H1 (cell line): ENCODE data around the gene SRGAP3. TPM values are rescaled to one million over a fixed set of nuclear protein-coding genes. Genes with fewer than 3 reads are reported as not detected.

Source experiments
- CTCF ChIA-PET: fragments of 300-600 bp; sonication (Branson Sonifier 250); formaldehyde crosslinking; loops from one replicate; lab custom pipeline; 2021; ENCODE audit not compliant: partially characterized antibody; lab: Charles Lee
- POLR2A ChIA-PET: fragments of 300-600 bp; sonication (Branson Sonifier 250); formaldehyde crosslinking; loops from one replicate; lab custom pipeline; 2021; ENCODE audit warnings: inconsistent platforms; ENCODE audit not compliant: partially characterized antibody; lab: Charles Lee
- DNase-seq, 2 experiments: peaks; one replicate each; pipeline versions ENCODE4 v3.0.0 to v3.0.0-alpha.2; 2010 to 2022; ENCODE audit warnings: low spot score in 2 of 2, low read depth in 1 of 2, mixed read lengths in 1 of 2
- FAIRE-seq: peaks from 2 replicates; lab custom pipeline; 2011; peaks lifted over from hg19 to GRCh38; lab: Jason Lieb, UNC
- H2AFZ ChIP-seq: 2 replicates; pipeline ENCODE4 v1.8.1; 2012; ENCODE audit warnings: low read length, inconsistent platforms
- H2AK5ac ChIP-seq: 2 replicates; pipeline ENCODE4 v1.6.1; 2013; ENCODE audit warnings: low read depth, low read length
- H2BK120ac ChIP-seq: replicated peaks from 2 replicates; pipeline ENCODE3; 2013; ENCODE audit warnings: low read depth, low read length, inconsistent platforms
- H2BK12ac ChIP-seq: 2 replicates; pipeline ENCODE4 v1.6.1; 2013; ENCODE audit warnings: low read depth, low read length
- H2BK15ac ChIP-seq: 2 replicates; pipeline ENCODE4 v1.6.1; 2013; ENCODE audit warnings: low read length
- H2BK20ac ChIP-seq: 2 replicates; pipeline ENCODE4 v1.6.1; 2013; ENCODE audit warnings: low read length
- H2BK5ac ChIP-seq: 2 replicates; pipeline ENCODE4 v1.6.1; 2013; ENCODE audit warnings: low read depth, low read length
- H3K14ac ChIP-seq: 2 replicates; pipeline ENCODE4 v1.6.1; 2013; ENCODE audit warnings: inconsistent platforms; ENCODE audit not compliant: insufficient read length
- H3K18ac ChIP-seq: 2 replicates; pipeline ENCODE4 v1.6.1; 2013; ENCODE audit warnings: low read length; ENCODE audit errors: extremely low read depth
- H3K23ac ChIP-seq: 2 replicates; pipeline ENCODE4 v1.6.1; 2013; ENCODE audit warnings: inconsistent platforms; ENCODE audit not compliant: insufficient read length
- H3K23me2 ChIP-seq: 2 replicates; pipeline ENCODE4 v1.6.1; 2013; ENCODE audit warnings: low read depth, low read length
- H3K27ac ChIP-seq: 2 replicates; pipeline ENCODE4 v1.6.1; 2011; ENCODE audit warnings: low read depth, low read length, inconsistent platforms
- H3K27me3 ChIP-seq, 4 experiments: replicated peaks in 1 of 4; 1 replicate in 1 of 4; 2 replicates in 3 of 4; pipeline versions ENCODE4 v1.6.1 to v1.8.1; 2011 to 2013; ENCODE audit warnings: low read length in 3 of 4, mild to moderate bottlenecking in 3 of 4, inconsistent platforms in 2 of 4, mixed read lengths in 2 of 4, moderate library complexity in 1 of 4; ENCODE audit not compliant: control insufficient read depth in 3 of 4, insufficient read depth in 3 of 4; ENCODE audit errors: extremely low read depth in 1 of 4
- H3K36me3 ChIP-seq, 4 experiments: 2 replicates each; pipeline versions ENCODE4 v1.6.1 to v1.8.1; 2011 to 2013; ENCODE audit warnings: mild to moderate bottlenecking in 4 of 4, low read length in 3 of 4, moderate library complexity in 2 of 4, control low read depth in 1 of 4, inconsistent platforms in 1 of 4; ENCODE audit not compliant: insufficient read depth in 4 of 4, control insufficient read depth in 2 of 4
- H3K4ac ChIP-seq: replicated peaks from 2 replicates; pipeline ENCODE3; 2013; ENCODE audit warnings: low read length, low read depth, mixed read lengths, inconsistent platforms; ENCODE audit not compliant: insufficient read length
- H3K4me1 ChIP-seq, 4 experiments: replicated peaks in 1 of 4; 1 replicate in 1 of 4; 2 replicates in 3 of 4; pipeline versions ENCODE4 v1.6.1 to v1.8.1; 2011 to 2013; ENCODE audit warnings: low read length in 3 of 4, inconsistent platforms in 2 of 4, mixed read lengths in 1 of 4; ENCODE audit not compliant: insufficient read depth in 4 of 4, control insufficient read depth in 3 of 4
- H3K4me2 ChIP-seq, 2 experiments: 2 replicates each; pipeline versions ENCODE4 v1.6.1 to v1.8.1; 2011 to 2013; ENCODE audit warnings: low read depth in 2 of 2, low read length in 2 of 2, control low read depth in 1 of 2, inconsistent platforms in 1 of 2, mild to moderate bottlenecking in 1 of 2; ENCODE audit not compliant: insufficient read depth in 1 of 2
- H3K4me3 ChIP-seq, 4 experiments: fragments of 200-600, 300-600 bp in 1 of 4; sonication (generic), shearing (Covaris generic), sonication (Bioruptor Twin) in 1 of 4; 2 replicates each; pipeline versions ENCODE4 v1.5.1 to v1.8.1; 2011 to 2016; ENCODE audit warnings: low read length in 4 of 4, low read depth in 3 of 4, control low read depth in 2 of 4, inconsistent platforms in 2 of 4, mild to moderate bottlenecking in 2 of 4, mixed read lengths in 1 of 4, moderate library complexity in 1 of 4; ENCODE audit not compliant: insufficient read depth in 2 of 4; ENCODE audit errors: extremely low read depth in 1 of 4
- H3K56ac ChIP-seq: replicated peaks from 2 replicates; pipeline ENCODE3; 2013; ENCODE audit warnings: low read depth, mild to moderate bottlenecking, mixed read lengths, low read length, inconsistent platforms; ENCODE audit not compliant: insufficient read length
- H3K79me1 ChIP-seq: 2 replicates; pipeline ENCODE4 v1.6.1; 2013; ENCODE audit warnings: low read depth, low read length, control low read depth
- H3K79me2 ChIP-seq, 2 experiments: 2 replicates each; pipeline versions ENCODE4 v1.6.1 to v1.8.1; 2012 to 2013; ENCODE audit warnings: low read length in 2 of 2, mild to moderate bottlenecking in 2 of 2, inconsistent platforms in 1 of 2; ENCODE audit not compliant: insufficient read depth in 2 of 2, control insufficient read depth in 1 of 2
- H3K9ac ChIP-seq, 4 experiments: replicated peaks in 1 of 4; 1 replicate in 1 of 4; 2 replicates in 3 of 4; pipeline versions ENCODE4 v1.6.1 to v1.8.1; 2011 to 2013; ENCODE audit warnings: low read depth in 3 of 4, low read length in 3 of 4, control low read depth in 2 of 4, mild to moderate bottlenecking in 2 of 4, moderate library complexity in 2 of 4, inconsistent platforms in 1 of 4; ENCODE audit errors: extremely low read depth in 1 of 4
- H3K9me3 ChIP-seq, 2 experiments: 2 replicates each; pipeline versions ENCODE4 v1.6.1 to v1.8.1; 2012 to 2013; ENCODE audit warnings: mild to moderate bottlenecking in 2 of 2, moderate library complexity in 2 of 2, control low read depth in 1 of 2, inconsistent platforms in 1 of 2, low read depth in 1 of 2, low read length in 1 of 2, mixed read lengths in 1 of 2; ENCODE audit not compliant: insufficient read depth in 2 of 2
- H4K20me1 ChIP-seq, 2 experiments: replicated peaks in 1 of 2; 2 replicates each; pipeline versions ENCODE3 to v1.8.1; 2011 to 2013; ENCODE audit warnings: inconsistent platforms in 2 of 2, low read length in 2 of 2, mild to moderate bottlenecking in 1 of 2; ENCODE audit not compliant: insufficient read depth in 2 of 2, control insufficient read depth in 1 of 2
- H4K5ac ChIP-seq: 2 replicates; pipeline ENCODE4 v1.6.1; 2013; ENCODE audit warnings: low read length, low read depth, mixed read lengths, inconsistent platforms; ENCODE audit not compliant: insufficient read length
- H4K8ac ChIP-seq: 2 replicates; pipeline ENCODE4 v1.8.0; 2013; ENCODE audit warnings: mild to moderate bottlenecking, moderate library complexity, low read length, inconsistent platforms; ENCODE audit not compliant: insufficient read depth; ENCODE audit errors: extremely low read depth
- H4K91ac ChIP-seq: replicated peaks from 2 replicates; pipeline ENCODE3; 2013; ENCODE audit warnings: low read length, mixed read lengths, inconsistent platforms; ENCODE audit not compliant: insufficient read length
- RAD21 ChIP-seq, 2 experiments: IDR thresholded peaks in 1 of 2; conservative IDR thresholded peaks in 1 of 2; 2 replicates each; pipeline ENCODE4 v1.6.1; 2011; ENCODE audit warnings: low read depth in 2 of 2, low read length in 2 of 2, improper control_type of control experiment in 1 of 2, inconsistent platforms in 1 of 2, mild to moderate bottlenecking in 1 of 2, moderate library complexity in 1 of 2
- RXRA ChIP-seq: IDR thresholded peaks from 2 replicates; pipeline ENCODE4 v1.6.1; 2011; ENCODE audit warnings: low read depth, mild to moderate bottlenecking, low read length, moderate library complexity; ENCODE audit not compliant: insufficient read depth
- ZNF274 ChIP-seq: IDR thresholded peaks from 2 replicates; pipeline ENCODE4 v1.7.0; 2012; ENCODE audit warnings: low read length, borderline replicate concordance; ENCODE audit errors: extremely low read depth
- WGBS, 2 experiments: shearing (Covaris generic) in 1 of 2; methylation state at CpG; one replicate each; pipeline versions ENCODE4 v1.1.6 to v1.1.7; 2013 to 2015; ENCODE audit warnings: low lambda C conversion rate in 2 of 2, mixed read lengths in 2 of 2, inconsistent platforms in 1 of 2, low coverage in 1 of 2, missing lambda C conversion rate in 1 of 2; ENCODE audit not compliant: insufficient replicate concordance in 2 of 2, insufficient coverage in 1 of 2, insufficient read length in 1 of 2; ENCODE audit errors: extremely low coverage in 1 of 2, missing lambda C conversion rate in 1 of 2; 5-methylcytosine and 5-hydroxymethylcytosine counted together
- polyA plus RNA-seq, 7 experiments: library from polyadenylated mRNA; depleted of rRNA in 3 of 7; stranded (reverse) in 5 of 7; unstranded in 2 of 7; fragments of >200 nt in 5 of 7; fragments of 200-250 nt in 2 of 7; gene quantifications; 1 replicate in 5 of 7; 2 replicates in 1 of 7; 4 replicates in 1 of 7; pipeline versions ENCODE4 v1.2.1 to v1.2.3, GENCODE V29; 2011 to 2013; ENCODE audit warnings: missing spikeins in 2 of 7, mixed read lengths in 2 of 7
- total RNA-seq: library from RNA; stranded (reverse); fragmentation: NEBNext Ultra II Directional; extraction: Animal tissue kit (Norgen Biotek cat#: 25700); gene quantifications from 2 replicates; pipeline ENCODE4 v1.2.1, GENCODE V29; 2021
- TF ChIP-seq, protein P1 (sequence below): IDR thresholded peaks from 2 replicates; pipeline ENCODE4 v1.6.1; 2012; ENCODE audit warnings: low read length, inconsistent platforms
- TF ChIP-seq, protein P2 (sequence below), 3 experiments: IDR thresholded peaks; 1 replicate in 2 of 3; 2 replicates in 1 of 3; pipeline versions ENCODE4 v1.5.1 to v1.6.1; 2011; ENCODE audit warnings: low read length in 3 of 3, mild to moderate bottlenecking in 3 of 3, inconsistent platforms in 2 of 3, low read depth in 1 of 3, moderate library complexity in 1 of 3; ENCODE audit not compliant: insufficient read depth in 1 of 3; ENCODE audit errors: control extremely low read depth in 1 of 3

SRGAP3 gene
- total and polyA plus RNA-seq, 2 of the 8 experiments (the other 6 are each of a cell fraction or from before 2014, with no cell fraction given), result 5.8 to 11.4 TPM

DNA sequence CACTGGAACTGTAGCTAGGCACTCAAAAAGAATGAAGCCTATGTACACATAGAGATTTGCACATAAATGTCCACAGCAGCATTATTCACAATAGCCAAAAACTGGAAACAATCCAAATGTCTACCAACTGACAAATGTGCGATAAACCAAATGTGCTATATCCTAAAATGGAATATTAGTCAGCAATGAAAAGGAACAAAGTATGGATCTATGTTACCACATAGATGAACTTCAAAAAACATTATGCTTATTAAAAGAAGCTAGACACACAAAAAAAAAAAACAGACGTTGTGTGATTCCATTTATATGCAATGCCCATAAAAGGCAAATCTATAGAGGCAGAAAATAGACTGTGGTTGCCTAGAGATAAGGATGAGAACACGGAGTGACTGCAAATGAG lies 39.7 kb downstream of the SRGAP3 start:
- Histone ChIP-seq H3K79me1 (no peaks in the 10 kb centered on the region), H4K5ac (no peak overlapping the region), H3K4ac (no peak overlapping the region), H2BK120ac (no peak overlapping the region), H3K27me3 (no peaks in the 10 kb centered on the region), H3K9ac (no peak overlapping the region), H2AFZ (no peak overlapping the region), H3K23me2 (no peaks in the 10 kb centered on the region; the same call in 1 of the 2 replicates)
- 91% methylated on average over 3 of the region's 3 CpGs; no CpG with 5 or more reads in 1 of the 2 experiments for WGBS, 2 experiments
- TF ChIP-seq RAD21 (IDR thresholded peaks at IDR 0.05 in 1 of 2, conservative IDR thresholded peaks at IDR 0.05 in 1 of 2; ENCODE audit: low read depth in 2 of 2, low read length in 2 of 2) (no peak), ZNF274 (no peak), RXRA (no peak)
- TF ChIP-seq, protein P1, sequence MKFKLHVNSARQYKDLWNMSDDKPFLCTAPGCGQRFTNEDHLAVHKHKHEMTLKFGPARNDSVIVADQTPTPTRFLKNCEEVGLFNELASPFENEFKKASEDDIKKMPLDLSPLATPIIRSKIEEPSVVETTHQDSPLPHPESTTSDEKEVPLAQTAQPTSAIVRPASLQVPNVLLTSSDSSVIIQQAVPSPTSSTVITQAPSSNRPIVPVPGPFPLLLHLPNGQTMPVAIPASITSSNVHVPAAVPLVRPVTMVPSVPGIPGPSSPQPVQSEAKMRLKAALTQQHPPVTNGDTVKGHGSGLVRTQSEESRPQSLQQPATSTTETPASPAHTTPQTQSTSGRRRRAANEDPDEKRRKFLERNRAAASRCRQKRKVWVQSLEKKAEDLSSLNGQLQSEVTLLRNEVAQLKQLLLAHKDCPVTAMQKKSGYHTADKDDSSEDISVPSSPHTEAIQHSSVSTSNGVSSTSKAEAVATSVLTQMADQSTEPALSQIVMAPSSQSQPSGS, result no peak
- TF ChIP-seq, protein P2, sequence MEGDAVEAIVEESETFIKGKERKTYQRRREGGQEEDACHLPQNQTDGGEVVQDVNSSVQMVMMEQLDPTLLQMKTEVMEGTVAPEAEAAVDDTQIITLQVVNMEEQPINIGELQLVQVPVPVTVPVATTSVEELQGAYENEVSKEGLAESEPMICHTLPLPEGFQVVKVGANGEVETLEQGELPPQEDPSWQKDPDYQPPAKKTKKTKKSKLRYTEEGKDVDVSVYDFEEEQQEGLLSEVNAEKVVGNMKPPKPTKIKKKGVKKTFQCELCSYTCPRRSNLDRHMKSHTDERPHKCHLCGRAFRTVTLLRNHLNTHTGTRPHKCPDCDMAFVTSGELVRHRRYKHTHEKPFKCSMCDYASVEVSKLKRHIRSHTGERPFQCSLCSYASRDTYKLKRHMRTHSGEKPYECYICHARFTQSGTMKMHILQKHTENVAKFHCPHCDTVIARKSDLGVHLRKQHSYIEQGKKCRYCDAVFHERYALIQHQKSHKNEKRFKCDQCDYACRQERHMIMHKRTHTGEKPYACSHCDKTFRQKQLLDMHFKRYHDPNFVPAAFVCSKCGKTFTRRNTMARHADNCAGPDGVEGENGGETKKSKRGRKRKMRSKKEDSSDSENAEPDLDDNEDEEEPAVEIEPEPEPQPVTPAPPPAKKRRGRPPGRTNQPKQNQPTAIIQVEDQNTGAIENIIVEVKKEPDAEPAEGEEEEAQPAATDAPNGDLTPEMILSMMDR (IDR thresholded peaks at IDR 0.05; ENCODE audit: control extremely low read depth in 1 of 3, insufficient read depth in 1 of 3, low read depth in 1 of 3, low read length in 3 of 3), result no peak
- TF ChIP-seq, all 59 proteins: peak for 0
- no peak for FAIRE-seq
- Histone ChIP-seq H2BK12ac (no peak overlapping the region), H2BK15ac (no peak overlapping the region), H3K36me3 (no peaks in the 10 kb centered on the region), H2BK5ac (no peak overlapping the region), H3K4me2 (no peak overlapping the region), H2AK5ac (no peak overlapping the region), H3K9me3 (no peaks in the 10 kb centered on the region), H3K4me3 (no peak overlapping the region), H4K20me1 (peaks cover 0 to 2% of the 10 kb centered on the region in 2 experiments), H3K27ac (no peak overlapping the region), H4K91ac (no peak overlapping the region), H3K14ac (no peak overlapping the region), H3K23ac (no peak overlapping the region), H3K18ac (no peak overlapping the region), H3K56ac (no peak overlapping the region), H3K4me1 (peaks cover 0 to 1% (median 0%) of the 10 kb centered on the region in 4 experiments; a peak in 3 of 7 replicates), H4K8ac (no peak overlapping the region), H2BK20ac (no peak overlapping the region), H3K79me2 (no peaks in the 10 kb centered on the region)
- DNase-seq, result no peak
- CTCF ChIA-PET, result interaction anchor here (0.9 kb wide), 1 partner anchor 21 kb away, joined by 3 read pairs; no protein-coding TSS in a partner anchor
- POLR2A ChIA-PET, result interaction anchor here (0.8 kb wide), 1 partner anchor 709 kb away, joined by 4 read pairs; no protein-coding TSS in a partner anchor
